ENCODE measurements around the gene DNAJC12.
"Not testable (repeated sequence)": the region's sequence is repeated elsewhere in the genome, so short reads cannot be mapped to it uniquely, and the experiment has no call there.

Gene DNAJC12

DNA sequence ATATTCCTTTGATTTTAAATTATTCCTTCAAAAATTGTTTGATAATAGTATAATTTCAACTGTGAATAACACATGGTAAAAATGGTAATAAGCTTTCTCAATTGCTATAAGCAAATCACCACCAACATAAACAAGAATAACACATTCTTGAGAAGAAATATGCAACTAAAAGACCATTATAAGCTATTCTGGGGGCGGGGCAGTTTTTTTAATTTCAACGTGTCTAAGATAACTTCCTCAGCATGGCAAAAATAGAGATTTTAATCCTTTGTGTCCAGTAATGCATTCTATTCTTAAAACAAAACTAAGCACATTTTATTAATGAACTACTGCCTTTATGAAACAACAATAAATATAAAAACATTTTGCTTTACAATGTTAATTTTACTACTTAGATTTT is 1.5 kb downstream of the DNAJC12 start:
- no peak overlapping the region for H3K4me3 ChIP-seq (ENCODE audit: low read depth, low read length)
- TF ChIP-seq CTCF (IDR thresholded peaks at IDR 0.05; ENCODE audit: low read depth, low read length), result no peak
- H3K27ac ChIP-seq, result no peak overlapping the region
- no peaks in the 10 kb centered on the region for H3K9me3 ChIP-seq (ENCODE audit: severe bottlenecking)
- H3K36me3 ChIP-seq, result no peaks in the 10 kb centered on the region
- H3K27me3 ChIP-seq (ENCODE audit: insufficient read depth, low read depth, severe bottlenecking), result no peaks in the 10 kb centered on the region
- DNase-seq, result no peak

GRCh38 chr10:67835541-67836394 is 2.2 kb downstream of the DNAJC12 start:
- not testable (repeated sequence) for H3K36me3 ChIP-seq; H3K9me3 ChIP-seq (ENCODE audit: severe bottlenecking); DNase-seq; H3K27me3 ChIP-seq (ENCODE audit: insufficient read depth, low read depth, severe bottlenecking); H3K27ac ChIP-seq; H3K4me3 ChIP-seq (ENCODE audit: low read depth, low read length)

GRCh38 chr10:67834375-67834774 is 3.6 kb downstream of the DNAJC12 start:
- H3K9me3 ChIP-seq (ENCODE audit: severe bottlenecking), result no peaks in the 10 kb centered on the region
- DNase-seq, result no peak
- H3K27me3 ChIP-seq (ENCODE audit: insufficient read depth, low read depth, severe bottlenecking), result no peaks in the 10 kb centered on the region
- H3K27ac ChIP-seq, result no peak overlapping the region
- H3K4me3 ChIP-seq (ENCODE audit: low read depth, low read length), result no peak overlapping the region
- no peak for TF ChIP-seq CTCF (IDR thresholded peaks at IDR 0.05; ENCODE audit: low read depth, low read length)
- no peaks in the 10 kb centered on the region for H3K36me3 ChIP-seq

DNA sequence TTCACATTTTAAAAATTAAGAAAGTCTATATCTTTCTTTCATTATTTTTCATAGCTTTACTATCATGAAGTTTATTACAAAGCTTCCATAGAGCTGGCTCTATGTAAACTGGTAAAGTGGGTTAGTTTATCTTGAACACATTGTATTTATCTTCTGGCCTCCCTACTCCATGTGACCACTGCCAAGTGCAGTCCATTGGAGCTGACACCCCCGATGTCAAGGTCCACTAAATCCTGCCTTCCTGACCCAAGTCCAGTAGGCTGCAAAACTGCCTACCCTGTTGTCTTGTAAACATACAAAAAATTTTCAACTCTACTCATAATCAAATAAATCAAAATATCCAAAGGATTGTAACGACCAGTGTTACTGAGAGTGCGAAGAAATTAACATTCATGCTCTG is 10.2 kb downstream of the DNAJC12 start:
- H3K4me3 ChIP-seq (ENCODE audit: low read depth, low read length), result no peak overlapping the region
- no peaks in the 10 kb centered on the region for H3K9me3 ChIP-seq (ENCODE audit: severe bottlenecking)
- no peak for DNase-seq
- no peaks in the 10 kb centered on the region for H3K36me3 ChIP-seq
- H3K27ac ChIP-seq, result no peak overlapping the region
- TF ChIP-seq CTCF (IDR thresholded peaks at IDR 0.05; ENCODE audit: low read depth, low read length), result no peak
- no peaks in the 10 kb centered on the region for H3K27me3 ChIP-seq (ENCODE audit: insufficient read depth, low read depth, severe bottlenecking)

GRCh38 chr10:67819768-67820204 is 18.2 kb downstream of the DNAJC12 start:
- no peak overlapping the region for H3K27ac ChIP-seq
- no peak for DNase-seq
- no peaks in the 10 kb centered on the region for H3K36me3 ChIP-seq
- H3K4me3 ChIP-seq (ENCODE audit: low read depth, low read length), result no peak overlapping the region
- TF ChIP-seq CTCF (IDR thresholded peaks at IDR 0.05; ENCODE audit: low read depth, low read length), result no peak
- H3K27me3 ChIP-seq (ENCODE audit: insufficient read depth, low read depth, severe bottlenecking), result no peaks in the 10 kb centered on the region
- H3K9me3 ChIP-seq (ENCODE audit: severe bottlenecking), result no peaks in the 10 kb centered on the region

- no peak overlapping the region for H3K4me3 ChIP-seq (ENCODE audit: low read depth, low read length)
- H3K36me3 ChIP-seq, result no peaks in the 10 kb centered on the region
- H3K9me3 ChIP-seq (ENCODE audit: severe bottlenecking), result no peaks in the 10 kb centered on the region
- TF ChIP-seq CTCF (IDR thresholded peaks at IDR 0.05; ENCODE audit: low read depth, low read length), result no peak
- DNase-seq, result no peak
- no peak overlapping the region for H3K27ac ChIP-seq
- H3K27me3 ChIP-seq (ENCODE audit: insufficient read depth, low read depth, severe bottlenecking), result no peaks in the 10 kb centered on the region
Measured at GRCh38 chr10:67818323-67818722, 19.7 kb downstream of the DNAJC12 start.
